Stimulated activated CD8-positive, alpha-beta memory T cell treated with anti-CD3 and anti-CD28 coated beads, Interleukin-7, amount 100 ng/mL, for 48 hours (primary cell): ENCODE measurements around the gene KCNMB2.

Experiments
- DNase-seq, 2 donors: peaks; one replicate each; pipeline ENCODE4 v3.0.0-alpha.2; 2020; ENCODE audit warnings: low read depth in 1 of 2; ENCODE audit errors: extremely low read depth in 1 of 2

KCNMB2 gene

DNA sequence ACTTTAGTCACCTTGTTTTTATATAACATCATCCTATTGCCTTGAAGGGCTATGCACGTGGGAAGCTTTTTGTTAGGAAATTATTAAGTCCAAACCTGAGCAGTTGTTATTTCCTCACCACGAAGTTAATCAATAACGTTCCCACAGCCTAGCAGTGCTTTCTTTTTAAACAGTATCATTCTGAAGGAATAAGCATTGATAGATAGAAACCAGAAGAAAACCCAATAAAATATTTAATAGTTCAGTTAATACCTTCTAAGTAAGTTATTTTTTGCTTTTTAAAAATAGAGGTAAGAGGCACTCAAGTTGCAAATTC lies 149.3 kb downstream of the KCNMB2 start:
- no peak for DNase-seq

DNA sequence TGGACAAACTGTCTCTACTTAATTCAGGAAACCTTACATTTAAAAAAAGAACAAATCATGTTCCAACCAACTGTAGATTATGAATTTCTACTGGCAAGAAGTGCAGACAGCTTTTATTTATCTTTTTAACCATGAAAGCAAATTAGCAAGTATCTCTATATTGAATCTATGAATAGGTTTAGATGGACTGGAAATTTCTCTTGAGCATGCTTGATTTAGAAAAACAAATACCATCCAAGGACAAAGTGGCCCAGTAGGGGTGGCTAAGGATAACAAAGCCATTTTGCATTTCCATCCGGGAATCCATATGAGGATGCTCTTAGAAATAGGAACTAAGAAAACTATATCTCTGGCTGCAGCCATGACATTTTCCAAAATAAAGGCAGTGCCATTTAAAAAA lies 150.6 kb downstream of the KCNMB2 start:
- DNase-seq, result no peak

DNA sequence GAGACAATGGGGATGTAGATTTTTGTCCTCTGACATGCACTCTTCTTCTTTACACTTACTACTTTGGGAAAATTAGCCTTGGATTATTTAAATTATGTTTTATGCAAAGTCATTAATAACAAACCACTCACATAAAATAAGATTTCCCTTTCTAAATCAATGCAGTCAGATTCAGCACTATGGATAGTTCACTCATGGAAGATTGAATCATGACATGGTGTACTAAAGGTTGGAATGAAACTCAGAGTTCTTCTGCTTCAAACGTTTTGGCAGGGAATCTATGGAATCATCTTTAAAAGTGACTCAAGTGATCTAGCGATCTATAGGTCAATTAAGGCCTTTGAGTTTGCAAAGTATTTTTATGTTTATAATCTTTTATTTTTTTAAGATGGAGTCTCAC lies 154.3 kb downstream of the KCNMB2 start:
- DNase-seq, result no peak

DNA sequence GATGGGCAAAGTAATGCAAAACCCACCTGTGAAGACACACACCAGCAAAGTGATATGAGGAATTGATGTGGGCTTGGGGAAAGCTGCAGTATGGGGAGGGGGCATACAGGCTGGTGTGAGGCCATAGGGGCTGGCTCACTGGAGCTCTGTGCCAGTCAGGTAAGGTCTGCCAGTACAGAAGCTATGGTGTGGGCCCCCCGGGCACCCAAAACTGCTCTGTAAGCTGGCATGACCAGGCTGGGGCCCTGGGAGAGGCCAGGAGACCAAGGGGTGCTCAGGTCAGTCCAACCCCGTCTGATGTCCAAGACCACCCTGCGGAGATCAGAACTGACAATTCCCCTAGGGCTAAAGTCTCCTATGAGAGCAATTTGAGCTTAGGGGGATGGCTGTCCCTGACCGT lies 163.1 kb downstream of the KCNMB2 start:
- no peak for DNase-seq

DNA sequence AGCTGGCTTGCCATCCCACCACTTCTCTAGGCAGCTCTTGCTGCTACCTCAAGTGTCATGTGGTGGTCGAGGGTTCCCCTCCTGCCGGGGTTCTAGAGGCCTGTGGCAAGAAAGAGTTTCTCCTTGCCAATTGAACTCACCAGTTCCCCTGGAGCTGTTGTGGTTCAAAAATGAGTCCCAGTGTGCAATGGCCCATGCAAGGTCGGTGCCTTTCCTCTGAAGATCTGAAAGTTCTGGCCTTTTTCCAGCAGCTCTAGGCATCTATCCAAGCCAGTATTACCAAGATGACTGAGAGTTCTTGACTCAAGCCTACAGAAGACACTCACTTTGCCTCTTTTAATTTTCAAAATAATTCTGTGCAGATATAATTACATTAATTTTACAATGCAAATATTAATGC lies 163.6 kb downstream of the KCNMB2 start:
- no peak for DNase-seq

DNA sequence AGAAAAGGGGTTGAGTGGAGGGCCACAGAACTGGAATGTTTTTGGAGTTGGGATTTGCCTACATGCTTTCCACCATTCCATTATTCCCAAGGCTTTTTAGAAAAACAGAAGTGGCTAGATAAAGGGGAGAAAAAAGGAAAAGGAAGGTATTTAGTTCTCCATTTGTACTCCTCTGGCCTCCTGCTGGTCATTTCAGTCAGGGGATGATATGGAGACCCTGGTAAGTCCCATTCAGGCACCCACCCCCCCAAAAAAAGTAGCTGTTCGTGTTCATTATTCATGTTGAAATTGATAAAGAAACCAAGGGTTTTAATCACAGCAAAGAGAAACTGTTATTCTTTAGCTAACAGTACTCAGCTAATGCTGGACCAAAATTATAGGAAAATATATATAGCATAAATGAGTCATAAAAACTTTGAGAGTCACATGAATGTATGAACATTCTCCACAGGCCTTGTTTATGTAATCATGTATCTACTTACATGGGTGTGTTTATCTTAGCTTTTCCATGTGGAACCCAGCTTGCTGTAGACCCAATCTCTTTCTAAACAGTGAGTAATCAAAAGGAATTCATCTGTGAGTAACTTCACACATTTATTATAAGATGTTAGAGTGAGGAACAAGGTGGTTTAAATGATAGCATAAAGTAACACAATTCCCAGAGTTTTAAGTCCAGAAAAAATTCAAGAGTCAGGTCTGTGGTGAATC lies 167.2 kb downstream of the KCNMB2 start:
- no peak for DNase-seq

DNA sequence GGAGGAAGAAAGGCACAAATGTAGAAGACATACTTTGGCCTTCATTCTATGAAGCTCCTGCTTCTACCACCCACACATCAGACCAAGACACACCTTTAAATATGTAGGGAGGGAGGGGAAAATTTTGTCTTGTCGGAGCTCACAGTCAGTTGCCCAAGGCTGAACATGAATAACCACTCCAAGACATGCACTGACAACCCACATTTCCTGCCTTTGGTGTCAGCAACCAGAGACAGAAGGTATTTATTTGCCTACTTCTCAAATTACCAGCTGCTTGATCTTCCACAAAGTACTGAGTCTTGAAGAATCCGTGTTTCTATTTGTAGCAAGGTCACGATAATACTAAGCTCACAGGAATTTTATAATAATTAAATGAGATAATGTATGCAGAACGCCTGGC lies 169.7 kb downstream of the KCNMB2 start:
- DNase-seq, result no peak

DNA sequence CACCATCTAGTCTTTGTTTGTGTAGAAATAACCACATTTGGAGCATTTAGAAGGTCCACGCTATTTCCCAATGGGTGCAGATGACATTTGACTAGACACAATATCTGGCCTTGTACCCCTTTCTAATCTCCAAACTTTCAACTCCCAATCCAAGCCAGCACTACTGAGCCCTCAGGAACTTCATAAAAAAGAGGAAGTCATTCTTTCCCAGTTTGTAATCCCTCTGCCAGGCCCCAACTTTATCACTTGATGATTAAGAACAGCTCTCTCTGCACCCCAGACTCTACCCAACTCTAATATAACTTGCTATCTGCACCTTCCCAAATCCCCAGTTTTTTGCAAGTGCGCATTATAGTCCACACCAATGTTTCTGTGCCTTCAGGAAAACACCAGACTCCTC lies 170.2 kb downstream of the KCNMB2 start:
- DNase-seq, result no peak

DNA sequence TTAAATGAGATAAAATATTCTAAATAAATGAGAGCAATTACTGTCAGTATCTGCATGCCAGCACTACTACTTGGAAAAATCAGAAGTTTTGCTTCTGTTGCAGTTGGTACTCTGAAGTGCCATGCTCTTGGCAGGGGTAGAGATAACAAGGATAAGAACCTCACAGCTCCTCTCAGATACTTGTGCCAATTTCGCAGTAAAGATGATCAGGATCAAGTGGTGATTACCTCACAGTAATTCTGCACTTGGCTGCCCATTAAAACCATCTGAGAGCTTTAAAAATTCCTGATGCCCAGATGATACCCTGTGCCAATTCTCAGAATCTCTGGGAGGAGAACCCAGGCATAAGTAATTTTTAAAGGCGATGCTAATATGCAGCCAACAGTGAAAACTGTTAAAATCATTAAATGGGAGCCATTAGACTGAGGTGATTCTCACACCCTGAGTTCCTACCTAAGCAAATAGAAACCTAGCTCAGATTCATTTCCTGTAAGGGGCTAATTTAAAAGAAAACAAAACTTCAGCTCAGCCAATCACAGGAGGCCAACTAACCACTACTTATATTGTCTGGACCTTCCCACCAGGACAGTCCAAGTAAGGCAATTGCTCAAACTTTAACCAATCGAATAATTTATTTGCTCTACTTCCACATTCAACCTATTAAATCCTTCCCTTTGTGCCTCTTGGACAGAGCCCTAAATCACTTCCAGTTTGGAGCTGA lies 171.2 kb downstream of the KCNMB2 start:
- DNase-seq, result no peak

DNA sequence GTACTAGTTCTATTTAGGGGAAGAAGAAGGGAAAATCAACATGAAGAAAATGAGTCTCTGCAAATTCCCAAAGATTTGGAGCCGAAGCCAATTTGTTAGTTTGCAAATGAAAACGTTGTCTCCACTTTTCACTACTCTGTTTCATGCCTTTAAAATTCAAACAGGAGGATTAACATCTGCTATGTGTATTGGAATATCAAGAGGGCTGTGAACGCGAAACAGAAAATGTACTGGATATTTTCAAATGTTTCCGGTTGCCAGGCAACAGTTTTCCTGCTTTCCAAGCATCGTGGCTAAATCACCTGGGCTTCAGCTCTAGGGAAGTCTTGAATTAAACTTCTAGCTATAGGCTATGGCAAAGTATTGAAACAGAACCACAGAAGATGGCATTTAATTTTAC lies 172.8 kb downstream of the KCNMB2 start:
- DNase-seq, result no peak

DNA sequence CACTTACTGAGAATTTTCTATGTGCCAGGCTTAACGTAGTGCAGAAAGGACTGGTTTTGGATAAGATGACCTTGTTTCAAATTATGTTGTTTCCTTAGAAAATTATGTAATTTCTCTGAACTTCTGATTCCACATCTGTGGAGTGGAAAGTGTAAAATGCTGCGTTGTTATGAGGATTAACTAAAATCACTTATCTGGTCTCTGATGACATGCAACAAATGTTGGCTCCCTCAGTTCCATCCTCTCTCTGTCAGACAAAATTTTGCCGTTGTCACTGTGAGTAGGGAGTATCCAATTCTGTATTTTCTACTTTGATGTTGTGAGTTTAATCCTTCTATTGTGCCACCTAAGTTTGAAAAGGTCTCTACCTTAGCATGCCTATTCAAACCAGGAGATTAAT lies 175.5 kb downstream of the KCNMB2 start:
- DNase-seq, result no peak

DNA sequence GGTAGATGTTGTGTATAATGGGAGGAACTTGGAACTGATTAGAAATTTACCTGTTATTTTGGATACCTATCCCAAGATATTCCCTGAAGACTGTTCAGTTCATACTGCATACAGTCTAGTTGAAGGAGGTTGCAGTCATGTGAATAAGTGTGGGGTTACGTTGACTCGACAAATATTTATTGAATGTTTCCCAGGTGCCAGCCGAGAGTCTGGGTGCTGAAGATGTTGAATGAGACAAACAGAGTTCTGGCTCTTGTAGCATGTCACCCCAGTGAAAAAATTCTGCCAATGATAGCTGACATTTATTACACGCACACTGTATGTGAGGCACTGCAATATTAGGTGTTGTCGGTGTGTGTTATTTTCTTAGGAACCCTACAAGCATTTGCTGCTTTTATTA lies 176.0 kb downstream of the KCNMB2 start:
- DNase-seq, result no peak

DNA sequence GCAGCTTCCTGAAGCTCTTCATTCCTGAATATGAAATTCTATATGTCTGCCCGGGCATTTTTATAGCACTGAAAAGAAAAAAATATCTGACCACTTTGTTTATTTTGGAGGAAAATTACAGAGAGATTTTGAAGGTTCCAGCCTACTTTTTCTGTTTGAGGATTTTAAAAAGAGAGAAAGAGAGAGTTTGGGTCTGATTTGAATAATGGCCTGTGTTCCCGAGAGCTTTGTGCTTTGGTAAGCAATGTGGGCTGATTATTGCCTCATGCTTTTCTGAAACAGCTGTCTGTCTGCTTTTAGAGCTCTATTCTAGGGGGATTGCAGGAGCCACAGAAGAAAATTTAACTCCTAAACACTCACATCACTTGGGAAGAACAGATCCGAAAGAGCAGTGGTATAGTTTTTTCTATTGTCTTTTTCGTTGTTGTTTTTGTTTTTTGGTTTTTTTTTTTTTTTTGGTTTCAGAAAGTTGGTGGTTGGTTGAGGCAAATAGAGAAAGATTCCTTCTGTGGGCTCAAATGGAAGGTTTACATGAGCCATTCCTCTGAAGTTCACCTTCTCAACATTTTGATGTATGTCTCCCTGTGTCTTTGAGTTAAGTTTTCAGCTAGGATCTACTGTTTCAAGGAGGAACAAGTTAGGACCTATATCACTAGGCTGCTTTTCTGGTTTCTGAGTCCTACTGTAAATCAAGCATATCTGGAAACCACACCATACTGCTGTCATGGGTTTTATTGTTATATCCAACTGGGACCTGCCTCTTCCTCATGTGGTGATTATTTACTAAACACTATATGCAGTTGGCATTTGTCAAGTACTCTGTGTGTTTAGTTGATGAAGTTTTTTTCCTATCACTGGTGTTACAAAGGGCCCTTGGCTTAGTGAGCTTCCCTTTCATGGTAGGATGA lies 178.9 kb downstream of the KCNMB2 start:
- no peak for DNase-seq

DNA sequence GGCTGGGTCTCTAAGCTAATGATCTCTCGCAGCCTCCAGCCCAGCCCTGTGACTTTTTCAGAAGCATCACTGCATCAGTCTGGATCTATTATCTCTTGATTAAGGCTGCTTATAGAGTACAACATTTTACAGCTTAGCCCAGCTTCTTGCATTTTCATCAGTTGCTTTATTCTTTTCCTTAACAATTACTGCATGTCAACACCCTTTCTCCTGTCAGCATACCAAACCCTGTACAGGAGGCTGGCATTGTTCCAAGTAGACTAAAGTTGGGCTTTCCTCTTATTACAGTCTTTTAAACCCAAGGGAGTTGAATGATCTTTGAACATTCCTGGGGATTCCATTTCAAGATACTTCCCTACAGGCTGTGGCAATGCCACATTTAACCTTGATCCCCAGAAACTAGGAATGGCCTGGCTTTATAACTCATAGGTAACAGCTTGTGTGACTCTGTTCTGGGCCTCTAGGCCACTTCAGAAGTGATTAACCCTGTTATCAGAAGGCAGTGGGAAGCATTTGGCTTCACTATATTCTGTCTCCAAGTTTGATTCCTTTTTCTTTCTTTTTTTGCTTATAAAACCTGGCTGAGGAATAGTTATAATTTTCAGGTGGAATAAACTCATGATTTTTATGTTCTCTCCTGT lies 182.9 kb downstream of the KCNMB2 start:
- DNase-seq, result no peak

DNA sequence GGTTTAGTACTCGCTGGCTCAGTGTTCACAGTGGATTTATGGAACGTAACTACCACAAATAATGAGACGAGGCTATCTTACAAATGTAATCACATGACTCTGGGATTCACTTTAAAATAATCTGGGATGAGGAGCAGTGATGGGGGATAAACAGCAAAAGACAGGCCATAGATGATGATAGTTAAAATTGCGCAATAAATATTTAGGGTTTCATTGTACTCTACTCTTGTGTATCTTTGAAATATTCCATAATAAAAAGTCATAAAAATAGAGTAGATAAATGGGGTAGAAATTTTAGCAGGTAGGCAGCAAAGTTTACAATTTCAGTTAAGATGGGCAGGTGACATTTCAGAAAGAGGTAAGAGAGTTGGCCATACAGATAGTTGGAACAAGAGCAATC lies 196.6 kb downstream of the KCNMB2 start:
- DNase-seq, result no peak

DNA sequence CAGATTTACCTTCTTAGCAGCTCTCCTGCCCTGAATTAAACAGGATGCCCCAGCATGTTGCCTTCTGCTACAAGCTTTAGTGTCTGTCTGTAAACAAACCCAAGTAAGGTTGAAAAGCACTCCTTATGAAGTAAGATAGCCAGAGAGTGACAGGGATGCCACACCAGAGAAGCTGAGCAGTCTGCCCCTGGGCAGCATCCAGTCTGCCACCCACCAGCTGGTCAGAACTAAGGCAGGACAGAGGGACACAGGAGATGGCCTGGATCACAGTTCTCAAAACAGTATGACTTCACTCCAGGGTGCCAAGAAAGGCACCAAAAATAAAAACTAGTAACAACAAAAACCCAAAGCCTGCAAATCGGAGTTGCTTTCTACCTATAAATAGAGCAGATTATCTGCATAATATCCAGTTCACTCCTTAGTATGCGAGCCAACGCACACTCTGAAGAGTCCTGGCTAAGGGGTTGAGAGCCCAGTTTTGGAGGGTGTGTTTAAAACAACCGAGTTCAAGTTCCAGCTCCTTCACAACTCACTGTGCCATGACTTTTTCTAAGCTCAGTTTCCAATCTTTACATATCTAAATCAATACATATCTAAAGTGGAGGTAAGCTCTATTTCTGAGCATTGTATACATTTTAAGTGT lies 198.9 kb downstream of the KCNMB2 start:
- DNase-seq, result no peak

DNA sequence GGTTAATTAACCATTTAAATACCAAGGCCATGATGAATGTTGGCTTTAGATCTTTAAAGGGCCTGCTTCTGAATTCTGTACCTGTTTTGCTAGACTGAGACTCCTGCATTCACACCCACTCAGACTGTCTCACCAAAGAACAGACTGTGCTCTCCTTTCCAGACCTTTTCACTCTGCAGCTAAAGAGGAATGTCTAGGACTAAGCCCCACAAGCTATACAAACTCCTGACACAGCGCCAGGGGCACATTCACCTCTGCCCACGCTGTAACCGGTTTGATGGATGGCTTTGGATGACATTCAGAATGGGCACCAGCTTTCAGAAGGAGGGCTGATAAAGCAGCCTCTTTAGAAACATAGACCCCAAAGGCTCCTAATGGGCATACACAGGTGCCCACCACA lies 200.1 kb downstream of the KCNMB2 start:
- no peak for DNase-seq

DNA sequence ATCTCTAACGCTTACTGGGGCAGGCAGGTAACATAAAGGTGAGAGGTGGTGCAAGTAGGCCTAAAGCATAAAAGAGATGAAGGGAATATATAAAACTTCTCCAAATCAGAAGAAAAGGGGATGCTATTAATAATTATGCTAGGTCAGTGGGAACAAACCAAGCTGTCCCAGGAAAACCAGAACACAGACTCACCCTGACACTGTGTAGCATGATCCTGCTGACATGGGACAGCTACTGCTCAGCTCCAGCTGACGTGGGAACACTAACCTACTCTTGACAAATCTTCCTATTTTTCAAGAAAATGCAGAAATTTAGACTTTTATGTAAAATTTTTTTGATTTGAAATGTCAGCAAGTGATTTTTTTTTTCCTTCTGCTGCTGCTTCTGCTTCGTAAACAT lies 203.5 kb downstream of the KCNMB2 start:
- no peak for DNase-seq

DNA sequence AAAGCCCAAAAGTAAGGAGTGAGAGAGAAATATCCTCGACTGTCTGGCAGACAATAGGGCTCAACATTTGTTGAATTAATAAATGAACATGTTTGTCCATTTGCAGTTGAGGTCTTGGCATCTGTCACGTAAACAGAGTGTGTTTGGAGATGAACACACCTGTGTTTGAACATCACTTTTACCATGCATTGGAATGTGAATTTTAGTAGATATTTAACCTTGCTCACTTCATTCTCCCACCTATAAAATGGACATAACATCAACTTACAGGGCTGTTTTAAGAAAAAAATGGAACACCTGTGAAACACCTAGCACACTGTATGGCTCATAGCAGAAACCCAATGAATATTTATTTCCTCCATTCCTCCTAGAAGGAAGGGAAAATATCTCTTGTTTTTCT lies 204.8 kb downstream of the KCNMB2 start:
- no peak for DNase-seq

DNA sequence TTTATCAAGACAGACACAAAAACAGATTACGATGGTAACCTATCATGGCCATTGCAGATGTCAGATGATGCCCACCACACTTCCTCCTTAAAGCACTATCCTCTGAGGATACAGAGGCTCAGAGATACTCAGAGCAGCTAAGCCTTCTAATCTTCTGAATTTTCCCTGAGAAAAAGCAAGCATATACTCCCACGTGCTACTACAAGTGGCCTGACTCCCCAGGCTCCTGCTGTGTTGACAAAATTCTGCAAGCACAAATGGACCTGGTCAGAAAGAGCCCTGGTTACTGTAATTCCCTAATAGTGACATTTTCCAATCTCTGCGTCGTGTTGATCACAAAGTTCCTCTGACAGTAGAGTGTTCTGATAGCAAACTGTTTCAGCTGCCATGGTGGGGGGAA lies 207.1 kb downstream of the KCNMB2 start:
- DNase-seq, result no peak
